OCI-LY7 (cell line): Measurements from ENCODE around the gene PANK4.

Source experiments
- CTCF ChIP-seq: fragments of 200-600 bp; sonication (generic); conservative IDR thresholded peaks from 2 replicates; pipeline ENCODE4 v1.5.1; 2014; ENCODE audit warnings: mild to moderate bottlenecking, antibody characterized with exemption, low read length, moderate library complexity, mixed read lengths
- EZH2phosphoT487 ChIP-seq: fragments of 200-600 bp; sonication (generic); IDR thresholded peaks from 2 replicates; pipeline ENCODE4 v1.6.1; 2018; ENCODE audit warnings: low read depth, borderline replicate concordance, mild to moderate bottlenecking, mixed run types, antibody characterized with exemption, low read length, moderate library complexity, mixed read lengths

- TF ChIP-seq CTCF (no peak), EZH2phosphoT487 (no peak)
Measured at GRCh38 chr1:2515763-2516080, 10.7 kb downstream of the PANK4 start.
